ENCODE data around the gene NUP133.
A peak's percentile ranks its signal among the peaks of the same experiment; 100 is the strongest.
"Not testable (repeated sequence)": the region's sequence is repeated elsewhere in the genome, so short reads cannot be mapped to it uniquely, and the experiment has no call there.

NUP133 gene

DNA sequence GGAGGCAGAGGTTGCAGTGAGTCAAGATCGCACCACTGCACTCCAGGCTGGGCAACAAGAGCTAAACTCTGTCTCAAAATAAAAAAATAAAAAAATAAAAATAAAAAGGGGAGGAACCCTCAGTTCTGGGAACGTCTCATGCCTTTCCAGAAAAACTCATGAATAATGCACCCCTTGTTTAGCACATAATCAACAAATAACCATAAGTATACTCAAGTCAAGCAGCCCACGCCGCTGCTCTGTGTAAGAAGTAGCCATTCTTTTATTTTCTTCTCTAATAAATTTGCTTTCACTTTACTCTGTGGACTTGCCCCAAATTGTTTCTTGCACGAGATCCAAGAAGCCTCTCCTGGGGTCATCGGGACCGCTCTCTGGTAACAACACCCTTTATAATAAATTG is 59.8 kb downstream of the NUP133 start:
- no peak for DNase-seq

DNA sequence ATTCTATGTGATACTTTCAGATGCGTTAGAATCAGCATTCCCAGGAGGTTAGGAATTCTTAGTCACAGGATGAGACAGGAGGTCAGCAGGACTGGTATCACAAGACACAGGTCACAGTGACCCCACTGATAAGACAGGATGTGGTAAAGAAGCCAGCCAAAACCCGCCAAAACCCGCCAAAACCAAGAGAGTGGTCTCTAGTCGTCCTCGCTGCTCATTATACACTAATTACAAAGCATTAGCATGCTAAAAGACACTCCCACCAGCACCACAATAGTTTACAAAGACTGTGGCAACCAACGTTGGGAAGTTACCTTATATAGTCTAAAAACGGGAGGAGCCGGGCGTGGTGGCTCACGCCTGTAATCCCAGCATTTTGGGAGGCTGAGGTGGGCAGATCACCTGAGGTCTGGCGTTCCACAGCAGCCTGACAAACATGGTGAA is 60.3 kb downstream of the NUP133 start:
- DNase-seq: no peak

DNA sequence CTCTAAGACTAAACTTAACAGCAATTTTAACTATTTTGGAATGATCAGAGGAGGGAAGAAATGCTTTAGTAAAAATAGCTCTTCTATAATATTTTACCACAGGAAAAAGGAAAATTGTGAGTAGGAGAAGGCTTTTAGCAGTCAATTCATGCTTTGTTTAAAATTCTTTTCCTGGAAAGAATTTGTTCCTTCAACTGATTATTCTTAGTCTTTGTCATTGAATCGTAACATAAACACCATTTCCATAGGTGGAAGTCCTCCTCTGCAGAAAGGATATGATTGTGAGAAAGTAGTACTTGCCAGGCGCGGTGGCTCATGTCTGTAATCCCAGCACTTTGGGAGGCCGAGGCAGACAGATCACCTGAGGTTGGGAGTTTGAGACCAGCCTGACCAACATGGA is 62.3 kb downstream of the NUP133 start:
- DNase-seq: no peak

DNA sequence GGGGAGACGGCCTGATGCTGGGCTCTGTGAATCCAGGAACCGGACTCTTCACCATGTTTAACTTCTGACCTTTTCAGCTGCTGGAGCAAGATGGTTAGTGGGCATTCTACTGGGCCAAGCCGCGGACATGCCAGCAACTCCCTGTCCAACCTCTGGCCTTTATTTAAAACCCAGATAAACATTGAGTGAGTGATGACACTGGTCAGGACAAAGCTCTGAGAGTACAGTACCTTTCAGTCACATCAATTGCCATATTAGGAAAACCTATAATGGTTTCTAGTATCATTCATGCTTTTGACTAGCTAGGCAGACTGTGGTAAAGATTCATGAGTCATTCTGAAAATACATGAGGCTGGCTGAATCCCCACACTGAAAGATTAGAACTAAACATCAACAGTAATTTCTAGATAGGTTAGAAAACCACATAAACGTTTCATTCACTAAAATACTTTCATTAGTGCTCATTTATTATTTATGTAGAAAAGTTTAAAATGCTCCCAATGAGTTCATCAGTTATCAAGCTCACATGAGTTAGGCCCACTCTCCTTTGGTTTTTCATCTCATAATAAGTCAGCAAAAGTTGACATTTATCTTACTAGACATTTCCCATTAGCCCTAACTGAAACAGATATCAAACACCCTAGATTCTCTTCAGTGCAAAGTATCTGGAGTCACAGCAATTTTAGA is 67.1 kb downstream of the NUP133 start:
- DNase-seq: no peak

DNA sequence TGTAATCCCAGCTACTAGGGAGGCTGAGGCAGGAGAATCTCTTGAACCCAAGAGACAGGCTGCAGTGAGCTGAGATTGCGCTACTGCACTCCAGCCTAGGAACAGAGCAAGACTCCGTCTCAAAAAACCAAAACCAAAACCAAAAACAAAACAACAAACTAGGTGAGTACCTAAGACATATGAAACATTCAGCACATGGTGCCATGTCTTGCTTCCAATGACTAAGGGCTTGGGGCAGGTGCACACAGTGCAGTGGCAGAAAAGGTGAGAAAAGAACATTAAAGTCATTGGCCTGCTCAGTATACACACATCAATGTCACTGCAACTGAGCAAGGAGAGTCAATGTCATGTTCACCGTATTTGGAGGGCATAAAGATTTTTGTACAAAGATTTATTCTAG is 70.1 kb downstream of the NUP133 start:
- DNase-seq: no peak

DNA sequence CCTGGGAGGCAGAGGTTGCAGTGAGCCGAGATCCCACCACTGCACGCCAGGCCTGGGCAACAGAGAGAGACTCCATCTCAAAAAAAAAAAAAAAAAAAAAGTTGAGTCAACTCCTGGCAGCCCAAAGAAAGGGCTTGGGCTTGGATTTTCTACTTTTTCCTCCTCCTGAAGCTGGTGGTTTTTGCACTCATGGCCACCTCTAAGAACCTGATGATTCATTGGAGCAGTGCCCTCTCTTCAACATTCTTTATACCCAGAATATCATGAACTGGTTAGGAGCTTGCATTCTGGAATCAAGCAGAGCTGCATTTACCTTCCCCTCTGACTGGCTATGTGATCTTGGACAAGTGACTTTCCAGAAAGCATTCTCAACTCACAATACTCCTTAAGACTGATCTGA is 70.7 kb downstream of the NUP133 start:
- DNase-seq: no peak

DNA sequence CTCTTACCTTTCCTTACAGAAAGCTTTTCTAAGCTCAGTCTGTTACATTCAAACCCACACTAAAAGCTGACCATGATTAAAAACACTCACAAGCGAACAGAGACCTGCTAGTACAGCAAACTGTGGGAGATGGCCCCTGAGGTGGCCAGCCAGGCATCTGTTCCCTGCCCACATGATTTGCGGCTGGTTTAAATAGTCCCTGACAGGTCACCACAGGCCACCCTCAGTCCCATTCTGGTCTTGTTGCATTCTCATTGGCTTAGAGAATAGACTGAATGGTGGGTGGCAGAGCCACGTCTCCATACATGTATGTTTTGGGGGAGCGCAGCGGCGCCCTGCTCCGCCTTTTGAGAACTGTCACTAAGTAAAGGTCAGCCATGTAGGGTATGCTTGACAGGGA is 71.9 kb downstream of the NUP133 start:
- no peak for DNase-seq

DNA sequence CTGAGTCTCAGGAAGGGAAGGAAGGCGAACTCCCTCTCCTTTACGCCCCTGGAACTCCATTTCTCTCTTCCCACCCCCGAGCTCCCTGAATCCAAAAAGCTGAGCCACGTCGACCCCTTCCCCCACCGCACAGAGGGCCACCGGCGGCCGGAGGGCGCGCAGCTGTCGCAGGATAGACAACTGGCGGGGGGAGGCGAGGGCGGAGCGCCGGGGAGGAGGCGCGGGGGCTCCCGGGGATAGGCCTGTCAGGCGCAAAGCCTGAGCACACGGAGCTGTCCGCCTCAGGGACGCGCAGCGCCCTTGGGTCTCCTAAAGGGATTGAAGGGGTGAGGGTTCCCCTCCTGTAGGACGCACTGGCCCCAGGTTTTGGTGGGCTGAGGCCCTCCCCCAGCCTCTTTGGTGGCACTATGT is 73.5 kb downstream of the NUP133 start:
- DNase-seq: no peak

DNA sequence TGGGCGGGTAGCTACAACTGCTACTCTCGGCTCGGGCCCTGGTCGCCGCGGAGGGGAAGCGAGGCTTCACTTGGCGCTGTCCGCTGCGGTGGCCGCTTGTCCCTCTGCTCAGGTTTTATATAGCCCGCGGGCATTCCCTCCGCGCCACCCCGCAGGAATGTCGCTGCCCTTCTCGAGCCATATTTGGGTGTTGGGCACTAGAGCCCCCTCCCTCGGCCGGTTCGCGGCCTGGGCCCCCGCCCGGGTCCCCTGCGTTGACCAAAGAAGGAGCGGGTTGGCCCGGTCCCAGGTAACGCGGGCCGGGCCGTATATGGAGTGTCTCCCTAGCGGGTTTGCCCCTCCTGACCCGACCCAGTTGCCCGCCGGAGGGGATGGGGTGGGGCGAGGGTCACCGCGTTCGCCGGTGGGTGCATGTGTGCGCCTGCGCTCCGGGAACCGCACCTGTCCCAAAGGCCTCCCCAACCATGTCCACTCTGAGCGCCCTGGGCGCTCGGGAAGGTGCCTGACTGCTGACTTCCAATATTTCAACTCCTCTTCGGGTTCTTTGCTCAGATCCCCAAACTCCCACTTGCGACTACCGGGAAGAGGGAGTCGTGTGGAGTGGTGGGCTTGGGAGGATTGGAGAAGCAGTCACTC is 74.0 kb downstream of the NUP133 start, which contains the start of gene ACTA1:
ACTA1 (minus strand) TSS at position 90 of the 636 bp plus-strand sequence. CDS start 979 bp downstream, outside the sequence.
- no peak for DNase-seq

DNA sequence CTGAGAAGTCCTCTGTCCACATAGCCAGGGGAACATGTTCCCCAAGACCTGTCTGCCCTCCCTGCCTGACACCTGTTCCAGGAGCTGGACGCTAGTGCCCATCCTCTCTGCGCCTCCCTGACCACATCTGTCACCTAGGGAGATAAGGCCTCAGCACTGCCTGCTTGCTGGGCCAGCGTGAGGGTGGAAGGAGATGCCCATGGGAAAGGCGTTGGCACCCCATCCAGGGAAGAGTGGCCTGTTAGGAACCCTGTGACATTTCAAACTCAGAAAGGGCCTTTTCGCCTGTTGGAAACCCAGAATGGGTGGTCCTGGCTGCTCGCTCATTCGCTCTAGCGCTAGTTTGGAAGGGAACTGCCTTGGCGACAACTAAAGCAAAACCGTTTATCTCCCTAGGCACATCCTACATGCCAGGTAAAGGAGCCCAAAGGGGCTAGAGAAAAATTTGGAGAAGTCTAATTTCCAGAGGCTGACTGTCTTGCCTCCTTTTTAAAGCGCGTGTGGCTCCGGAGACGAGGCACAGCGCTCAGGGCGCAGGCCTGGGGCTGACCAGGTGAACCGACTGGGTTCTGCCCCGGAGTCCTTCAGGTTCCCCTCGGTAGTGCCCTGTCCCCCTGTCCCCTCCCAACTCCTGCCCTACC is 74.7 kb downstream of the NUP133 start:
- no peak for DNase-seq

DNA sequence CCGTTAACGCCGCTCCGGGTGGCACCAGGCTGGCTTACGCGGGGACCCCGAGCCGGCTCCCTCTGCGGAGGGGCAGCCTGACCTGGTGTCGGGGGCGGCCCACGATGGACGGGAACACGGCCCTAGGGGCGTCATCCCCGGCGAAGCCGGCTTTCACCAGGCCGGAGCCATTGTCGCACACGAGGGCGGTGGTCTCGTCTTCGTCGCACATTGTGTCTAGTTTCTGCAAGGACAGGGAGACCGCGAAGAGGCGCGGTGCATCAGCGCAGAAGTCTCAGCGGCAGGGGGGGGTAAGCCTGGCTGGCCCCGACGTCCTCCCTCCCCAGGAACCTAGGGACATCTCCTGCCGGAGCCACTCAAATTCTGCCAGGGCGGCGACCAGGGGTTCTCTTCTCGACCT is 75.2 kb downstream of the NUP133 start:
- DNase-seq: no peak

DNA sequence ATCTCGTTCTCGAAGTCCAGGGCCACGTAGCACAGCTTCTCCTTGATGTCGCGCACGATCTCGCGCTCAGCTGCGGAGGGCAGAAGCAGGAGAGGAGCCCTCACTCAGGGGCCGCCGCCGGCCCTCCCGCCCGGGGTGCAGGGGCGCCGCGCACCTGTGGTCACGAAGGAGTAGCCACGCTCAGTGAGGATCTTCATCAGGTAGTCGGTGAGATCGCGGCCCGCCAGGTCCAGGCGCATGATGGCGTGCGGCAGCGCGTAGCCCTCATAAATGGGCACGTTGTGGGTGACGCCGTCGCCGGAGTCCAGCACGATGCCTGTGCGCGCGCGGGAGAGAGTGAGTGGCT is 76.1 kb downstream of the NUP133 start:
- DNase-seq: no peak

DNA sequence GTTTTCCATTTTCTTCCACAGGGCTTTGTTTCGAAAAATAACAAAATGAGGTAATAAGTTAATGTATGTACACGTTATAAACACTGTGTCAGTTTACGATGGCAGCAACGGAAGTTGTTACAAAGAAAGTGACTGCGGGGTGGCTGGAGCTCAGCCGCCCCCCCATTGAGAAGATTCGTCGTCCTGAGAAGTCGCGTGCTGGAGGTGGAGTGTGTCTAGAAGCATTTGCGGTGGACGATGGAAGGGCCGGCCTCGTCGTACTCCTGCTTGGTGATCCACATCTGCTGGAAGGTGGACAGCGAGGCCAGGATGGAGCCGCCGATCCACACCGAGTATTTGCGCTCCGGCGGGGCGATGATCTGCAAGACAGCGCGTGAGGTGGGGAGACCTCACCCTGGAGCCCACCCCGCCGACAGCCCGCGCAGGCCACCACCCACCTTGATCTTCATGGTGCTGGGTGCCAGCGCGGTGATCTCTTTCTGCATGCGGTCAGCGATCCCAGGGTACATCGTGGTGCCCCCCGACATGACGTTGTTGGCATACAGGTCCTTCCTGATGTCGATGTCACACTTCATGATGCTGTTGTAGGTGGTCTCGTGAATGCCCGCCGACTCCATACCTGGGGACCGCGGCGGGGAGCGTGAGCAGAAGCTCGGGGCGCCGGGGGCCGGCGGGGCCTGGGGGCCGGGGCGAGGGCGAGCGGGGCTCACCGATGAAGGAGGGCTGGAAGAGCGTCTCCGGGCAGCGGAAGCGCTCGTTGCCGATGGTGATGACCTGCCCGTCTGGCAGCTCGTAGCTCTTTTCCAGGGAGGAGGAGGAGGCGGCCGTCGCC is 76.6 kb downstream of the NUP133 start:
- DNase-seq: no peak

DNA sequence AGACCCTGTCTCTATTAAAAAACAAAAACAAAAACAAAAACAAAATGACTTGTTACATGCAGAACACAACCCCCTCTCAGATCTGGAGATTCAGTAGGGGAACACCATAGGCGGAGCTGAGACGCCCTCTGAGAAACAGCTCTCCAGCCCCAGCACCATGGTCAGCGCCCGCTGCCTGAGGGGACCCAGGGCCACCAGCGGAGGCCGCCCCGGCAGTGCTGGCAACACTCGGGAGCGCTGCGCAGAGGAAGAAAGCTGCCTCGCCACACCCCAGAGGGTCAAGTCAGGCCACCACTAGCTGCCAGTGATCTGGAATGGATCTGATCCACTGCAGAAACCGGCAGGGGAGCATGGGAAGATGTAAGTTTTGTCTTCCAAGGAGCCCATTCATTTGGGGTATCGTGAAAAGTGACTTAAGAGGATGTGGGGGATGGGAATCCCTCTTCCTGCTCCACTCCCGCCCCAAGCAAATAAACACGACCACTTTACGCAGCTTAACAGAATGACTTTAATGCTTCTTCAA is 77.3 kb downstream of the NUP133 start:
- peak; percentile 56 for DNase-seq

DNA sequence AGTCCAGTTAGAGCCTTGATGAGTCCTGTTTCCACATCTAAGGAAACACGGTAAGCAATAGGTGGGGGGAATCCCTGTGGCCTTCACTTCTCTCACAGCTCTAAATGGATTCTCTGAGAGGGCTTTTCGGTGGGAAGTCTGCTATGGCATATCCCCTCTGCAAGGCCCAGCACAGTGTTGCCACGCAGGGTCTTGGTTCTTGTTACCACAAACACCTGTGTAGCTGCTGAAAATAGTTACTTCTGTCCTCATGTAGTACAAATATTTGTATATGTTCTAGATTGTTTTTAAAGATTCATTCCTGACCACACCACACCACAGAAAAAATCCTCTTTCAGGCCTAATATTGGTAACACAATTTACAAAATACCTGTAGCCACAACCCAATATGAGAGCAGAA is 79.9 kb downstream of the NUP133 start:
- no peak for DNase-seq

DNA sequence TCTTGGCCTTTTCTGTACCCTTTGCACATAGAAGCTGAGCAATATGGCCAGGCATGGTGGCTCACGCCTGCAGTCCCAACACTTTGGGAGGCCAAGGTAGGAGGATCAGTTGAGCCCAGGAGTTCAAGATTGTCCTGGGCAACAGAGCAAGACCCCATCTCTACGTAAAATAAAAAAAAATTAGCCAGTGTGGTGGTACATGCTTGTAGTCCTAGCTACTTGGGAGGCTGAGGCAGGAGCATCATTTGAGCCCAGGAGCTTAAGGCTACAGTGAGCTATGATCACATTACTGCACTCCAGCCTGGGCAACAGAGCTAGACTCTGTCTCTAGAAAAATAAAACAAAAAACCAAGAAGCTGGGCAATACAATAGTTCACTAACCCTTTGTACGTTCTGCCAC is 80.6 kb downstream of the NUP133 start:
- no peak for DNase-seq

DNA sequence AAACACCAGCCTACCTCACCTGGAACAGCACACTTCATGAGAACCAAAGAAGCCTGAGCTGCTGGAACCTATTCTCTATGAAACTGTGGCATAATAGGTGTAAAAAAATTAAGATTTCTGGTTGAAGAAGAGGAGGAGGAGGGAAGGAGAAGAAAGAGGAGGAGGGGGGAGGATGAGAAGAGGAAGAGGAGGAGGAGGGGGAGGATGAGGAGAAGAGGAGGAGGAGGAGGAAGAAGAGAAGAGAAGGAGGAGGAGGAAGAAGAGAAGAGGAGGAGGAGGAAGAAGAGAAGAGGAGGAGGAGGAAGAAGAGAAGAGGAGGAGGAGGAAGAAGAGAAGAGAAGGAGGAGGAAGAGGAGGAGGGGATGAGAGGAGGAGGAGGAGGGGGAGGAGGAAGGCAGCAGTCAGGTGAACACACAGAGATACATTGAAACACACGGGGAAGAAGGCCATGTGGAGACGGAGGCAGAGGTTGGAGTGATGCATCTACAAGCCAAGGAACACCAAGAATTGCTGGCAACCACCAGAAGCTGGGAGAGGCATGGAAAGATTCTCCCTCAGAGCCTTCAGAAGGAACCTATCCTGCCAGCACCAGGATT is 82.5 kb downstream of the NUP133 start:
- DNase-seq: no peak

DNA sequence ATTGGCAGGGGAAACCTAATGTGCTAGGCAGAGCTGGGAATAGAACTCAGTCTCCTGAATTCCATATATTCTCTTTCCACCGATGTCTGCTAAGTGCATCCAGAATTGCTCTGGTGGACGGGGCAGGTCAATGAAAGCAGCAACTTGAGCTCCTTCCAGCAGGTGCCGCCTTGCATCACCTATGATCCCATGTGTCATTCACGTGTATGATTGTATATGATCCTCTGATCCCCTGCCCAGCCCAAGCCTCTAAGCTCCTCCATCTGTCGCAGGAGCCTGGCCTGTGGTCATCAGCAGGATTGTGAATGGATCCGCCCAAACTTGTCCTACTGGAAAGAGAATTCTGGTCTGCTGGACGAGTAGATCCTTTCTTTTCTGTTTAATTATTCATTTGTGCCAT is 87.4 kb downstream of the NUP133 start:
- DNase-seq: no peak

DNA sequence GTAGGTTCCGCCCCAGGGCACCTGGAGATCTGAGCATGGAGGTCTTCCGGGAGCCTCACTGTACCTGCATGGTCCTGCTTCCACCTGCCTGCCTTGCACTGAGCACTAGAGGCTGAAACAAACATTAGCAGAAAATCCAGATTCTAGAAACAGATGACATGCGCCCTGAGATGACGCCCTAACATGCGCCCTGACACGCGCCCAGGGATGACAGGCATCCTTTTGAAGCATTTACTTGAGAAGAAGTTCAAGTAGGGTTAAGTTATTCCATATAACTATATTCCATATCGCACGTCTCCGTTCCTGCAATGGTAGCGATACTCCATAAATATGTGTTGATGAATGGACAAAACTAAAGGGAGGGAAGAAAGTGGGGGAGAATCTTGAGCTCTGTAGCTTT is 87.9 kb downstream of the NUP133 start:
- no peak for DNase-seq

DNA sequence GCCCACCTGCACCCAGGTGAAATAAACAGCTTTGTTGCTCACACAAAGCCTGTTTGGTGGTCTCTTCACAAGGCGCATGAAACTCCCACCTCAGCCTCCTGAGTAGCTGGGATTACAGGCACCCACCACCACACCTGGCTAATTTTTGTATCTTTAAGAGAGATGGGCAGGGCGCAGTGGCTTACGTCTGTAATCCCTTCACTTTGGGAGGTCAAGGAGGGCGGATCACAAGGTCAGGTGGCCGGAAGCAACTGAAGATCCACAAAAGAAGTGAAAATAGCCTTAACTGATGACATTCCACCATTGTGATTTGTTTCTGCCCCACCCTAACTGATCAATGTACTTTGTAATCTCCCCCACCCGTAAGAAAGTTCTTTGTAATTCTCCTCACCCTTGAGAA is 89.6 kb downstream of the NUP133 start:
- not testable (repeated sequence) for DNase-seq

DNA sequence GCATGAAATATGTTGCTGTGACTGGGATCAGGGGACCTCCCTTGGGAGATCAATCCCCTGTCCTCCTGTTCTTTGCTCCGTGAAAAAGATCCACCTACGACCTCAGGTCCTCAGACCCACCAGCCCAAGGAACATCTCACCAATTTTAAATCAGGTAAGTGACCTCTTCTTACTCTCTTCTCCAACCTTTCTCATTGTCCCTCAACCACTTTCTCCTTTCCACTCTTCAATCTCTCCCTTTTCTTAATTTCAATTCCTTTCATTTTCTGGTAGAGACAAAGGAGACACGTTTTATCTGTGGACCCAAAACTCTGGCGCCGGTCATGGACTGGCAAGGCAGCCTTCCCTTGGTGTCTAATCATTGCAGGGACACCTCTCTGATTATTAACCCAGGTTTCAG is 95.3 kb downstream of the NUP133 start:
- DNase-seq: not testable (repeated sequence)

DNA sequence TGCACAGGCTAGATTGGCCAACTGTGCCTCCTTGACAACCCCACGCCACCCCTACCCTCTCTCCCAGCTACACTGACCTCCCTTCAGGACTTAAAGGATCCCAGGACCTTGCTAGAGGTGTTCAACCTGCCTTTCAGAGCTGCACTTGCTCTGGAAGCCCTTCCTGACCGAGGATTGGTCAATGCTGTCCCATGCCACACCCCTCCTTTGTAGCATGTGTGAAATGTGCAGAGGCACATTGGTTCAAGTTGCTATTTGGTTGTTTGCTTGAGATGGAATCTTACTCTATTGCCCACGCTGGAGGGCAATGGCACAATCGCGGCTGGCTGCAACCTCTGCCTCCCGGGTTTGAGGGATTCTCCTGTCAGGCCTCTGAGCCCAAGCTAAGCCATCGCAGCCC is 96.1 kb downstream of the NUP133 start:
- no peak for DNase-seq
